Measurements from ENCODE around the gene ZFYVE26.

DNA sequence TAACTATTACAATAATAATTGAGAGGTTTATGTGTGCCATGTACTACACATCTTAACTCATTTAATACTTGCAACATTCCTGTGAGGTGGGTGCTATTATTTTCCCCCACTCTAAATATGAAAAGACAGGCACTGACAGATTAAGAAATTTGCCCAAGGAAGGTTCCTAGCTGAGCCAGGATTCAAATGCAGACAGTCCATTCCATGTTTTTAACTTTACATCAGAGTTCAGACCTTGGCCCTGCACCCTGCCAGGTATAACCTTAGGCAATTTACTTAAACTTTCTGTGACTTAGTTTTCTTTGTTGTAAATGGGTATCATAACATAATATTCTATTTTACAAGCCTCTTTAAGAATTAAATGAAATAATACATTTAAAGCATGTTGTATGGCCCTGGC lies 88.1 kb downstream of the ZFYVE26 start:
- TF ChIP-seq, protein P1, sequence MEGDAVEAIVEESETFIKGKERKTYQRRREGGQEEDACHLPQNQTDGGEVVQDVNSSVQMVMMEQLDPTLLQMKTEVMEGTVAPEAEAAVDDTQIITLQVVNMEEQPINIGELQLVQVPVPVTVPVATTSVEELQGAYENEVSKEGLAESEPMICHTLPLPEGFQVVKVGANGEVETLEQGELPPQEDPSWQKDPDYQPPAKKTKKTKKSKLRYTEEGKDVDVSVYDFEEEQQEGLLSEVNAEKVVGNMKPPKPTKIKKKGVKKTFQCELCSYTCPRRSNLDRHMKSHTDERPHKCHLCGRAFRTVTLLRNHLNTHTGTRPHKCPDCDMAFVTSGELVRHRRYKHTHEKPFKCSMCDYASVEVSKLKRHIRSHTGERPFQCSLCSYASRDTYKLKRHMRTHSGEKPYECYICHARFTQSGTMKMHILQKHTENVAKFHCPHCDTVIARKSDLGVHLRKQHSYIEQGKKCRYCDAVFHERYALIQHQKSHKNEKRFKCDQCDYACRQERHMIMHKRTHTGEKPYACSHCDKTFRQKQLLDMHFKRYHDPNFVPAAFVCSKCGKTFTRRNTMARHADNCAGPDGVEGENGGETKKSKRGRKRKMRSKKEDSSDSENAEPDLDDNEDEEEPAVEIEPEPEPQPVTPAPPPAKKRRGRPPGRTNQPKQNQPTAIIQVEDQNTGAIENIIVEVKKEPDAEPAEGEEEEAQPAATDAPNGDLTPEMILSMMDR (IDR thresholded peaks at IDR 0.05): no peak
- TF ChIP-seq POLR2A (IDR thresholded peaks at IDR 0.05): no peak

Measured in uterus (tissue), 2 donors.